HCT116 (cell line): Measurements from ENCODE around the gene MORF4L2.

Experiments used
- CTCF ChIP-seq, 3 experiments: fragments of 200-600 bp in 1 of 3; sonication (generic) in 1 of 3; IDR thresholded peaks in 2 of 3; conservative IDR thresholded peaks in 1 of 3; 2 replicates each; pipeline ENCODE4 v1.5.1; 2012 to 2017; ENCODE audit warnings: low read depth in 2 of 3, low read length in 2 of 3, antibody characterized with exemption in 1 of 3, borderline replicate concordance in 1 of 3, control low read depth in 1 of 3, mild to moderate bottlenecking in 1 of 3, mixed read lengths in 1 of 3, mixed run types in 1 of 3, moderate library complexity in 1 of 3; ENCODE audit not compliant: insufficient read depth in 1 of 3
- ELF1 ChIP-seq: IDR thresholded peaks from 2 replicates; pipeline ENCODE4 v1.6.1; 2012; ENCODE audit warnings: low read depth, borderline replicate concordance
- EZH2 ChIP-seq: fragments of 200-600 bp; sonication (generic); IDR thresholded peaks from 2 replicates; pipeline ENCODE4 v1.6.1; 2017; ENCODE audit warnings: antibody characterized with exemption, mixed run types
- POLR2AphosphoS5 ChIP-seq: IDR thresholded peaks from 2 replicates; pipeline ENCODE4 v1.6.1; 2011; ENCODE audit warnings: mild to moderate bottlenecking, low read depth, low read length, moderate library complexity
- SIN3A ChIP-seq: IDR thresholded peaks from 2 replicates; pipeline ENCODE4 v1.6.1; 2012; ENCODE audit warnings: low read depth
- TCF7L2 ChIP-seq: IDR thresholded peaks from 2 replicates; pipeline ENCODE4 v1.7.0; 2011; ENCODE audit warnings: borderline replicate concordance, inconsistent platforms; ENCODE audit not compliant: insufficient read depth, insufficient read length; ENCODE audit errors: extremely low read depth
- YY1 ChIP-seq: IDR thresholded peaks from 2 replicates; pipeline ENCODE4 v1.6.1; 2011; ENCODE audit warnings: low read length, low read depth, moderate library complexity, mild to moderate bottlenecking; ENCODE audit not compliant: insufficient replicate concordance; ENCODE audit errors: extremely low read depth

- TF ChIP-seq TCF7L2 (no peak), CTCF (IDR thresholded peaks at IDR 0.05 in 2 of 3, conservative IDR thresholded peaks at IDR 0.05 in 1 of 3; ENCODE audit: borderline replicate concordance in 1 of 3, insufficient read depth in 1 of 3, low read depth in 2 of 3, low read length in 2 of 3) (no peak), POLR2AphosphoS5 (no peak), EZH2 (no peak), SIN3A (no peak), YY1 (no peak), ELF1 (no peak)
These were observed 4.6 kb upstream of the MORF4L2 start for GRCh38 chrX:103691059-103691458.
